Osteocyte (in vitro differentiated cells): ENCODE measurements around the gene ZNF132. TPM values are rescaled to one million over a fixed set of nuclear protein-coding genes. Genes with fewer than 3 reads are reported as not detected.
"Not testable (repeated sequence)": the region's sequence is repeated elsewhere in the genome, so short reads cannot be mapped to it uniquely, and the experiment has no call there.

Experiments used
- DNase-seq: peaks from one replicate; pipeline ENCODE4 v3.0.0; 2021; ENCODE audit warnings: mixed read lengths; ENCODE audit not compliant: unreplicated experiment; ENCODE audit errors: extremely low spot score
- H3K27ac Mint-ChIP-seq: one replicate; pipeline ENCODE4 v1.8.0; 2021; ENCODE audit warnings: mild to moderate bottlenecking, mixed read lengths; ENCODE audit not compliant: unreplicated experiment
- H3K27me3 Mint-ChIP-seq: one replicate; pipeline ENCODE4 v1.8.0; 2021; ENCODE audit warnings: mixed read lengths; ENCODE audit not compliant: unreplicated experiment
- H3K36me3 Mint-ChIP-seq: one replicate; pipeline ENCODE4 v1.8.0; 2021; ENCODE audit warnings: mixed read lengths; ENCODE audit not compliant: unreplicated experiment
- H3K4me1 Mint-ChIP-seq: one replicate; pipeline ENCODE4 v1.8.0; 2021; ENCODE audit warnings: mixed read lengths; ENCODE audit not compliant: unreplicated experiment
- H3K4me3 Mint-ChIP-seq: one replicate; pipeline ENCODE4 v1.8.0; 2021; ENCODE audit warnings: mild to moderate bottlenecking, moderate library complexity, mixed read lengths; ENCODE audit not compliant: unreplicated experiment
- H3K9me3 Mint-ChIP-seq: one replicate; pipeline ENCODE4 v1.8.0; 2021; ENCODE audit warnings: mixed read lengths; ENCODE audit not compliant: unreplicated experiment
- total RNA-seq: library from RNA; stranded (reverse); gene quantifications from 2 replicates; pipeline ENCODE4 v1.2.1, GENCODE V29; 2021
- TF ChIP-seq, protein P1 (sequence below): fragments of 200-600 bp; sonication (generic); IDR thresholded peaks from 2 replicates; pipeline ENCODE4 v1.5.0; 2021; ENCODE audit warnings: antibody characterized with exemption, mild to moderate bottlenecking, moderate library complexity

ZNF132 gene
- total RNA-seq, 1 donor from 2014 or later, result 1.2 TPM

GRCh38 chr19:58406818-58407657 lies 32.9 kb downstream of the ZNF132 start:
- Mint-ChIP-seq H3K4me1 (peaks cover 27% of the 10 kb centered on the region), H3K9me3 (no peaks in the 10 kb centered on the region), H3K4me3 (peak overlapping the region; percentile 87), H3K27me3 (no peaks in the 10 kb centered on the region), H3K27ac (peak overlapping the region; percentile 91), H3K36me3 (no peaks in the 10 kb centered on the region)
- TF ChIP-seq, protein P1, sequence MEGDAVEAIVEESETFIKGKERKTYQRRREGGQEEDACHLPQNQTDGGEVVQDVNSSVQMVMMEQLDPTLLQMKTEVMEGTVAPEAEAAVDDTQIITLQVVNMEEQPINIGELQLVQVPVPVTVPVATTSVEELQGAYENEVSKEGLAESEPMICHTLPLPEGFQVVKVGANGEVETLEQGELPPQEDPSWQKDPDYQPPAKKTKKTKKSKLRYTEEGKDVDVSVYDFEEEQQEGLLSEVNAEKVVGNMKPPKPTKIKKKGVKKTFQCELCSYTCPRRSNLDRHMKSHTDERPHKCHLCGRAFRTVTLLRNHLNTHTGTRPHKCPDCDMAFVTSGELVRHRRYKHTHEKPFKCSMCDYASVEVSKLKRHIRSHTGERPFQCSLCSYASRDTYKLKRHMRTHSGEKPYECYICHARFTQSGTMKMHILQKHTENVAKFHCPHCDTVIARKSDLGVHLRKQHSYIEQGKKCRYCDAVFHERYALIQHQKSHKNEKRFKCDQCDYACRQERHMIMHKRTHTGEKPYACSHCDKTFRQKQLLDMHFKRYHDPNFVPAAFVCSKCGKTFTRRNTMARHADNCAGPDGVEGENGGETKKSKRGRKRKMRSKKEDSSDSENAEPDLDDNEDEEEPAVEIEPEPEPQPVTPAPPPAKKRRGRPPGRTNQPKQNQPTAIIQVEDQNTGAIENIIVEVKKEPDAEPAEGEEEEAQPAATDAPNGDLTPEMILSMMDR, result peak; percentile 36
- DNase-seq, result no peak

- Mint-ChIP-seq H3K4me1 (peaks cover 29% of the 10 kb centered on the region), H3K27ac (peak overlapping the region; percentile 18)
- not testable (repeated sequence) for H3K4me3 Mint-ChIP-seq, H3K9me3 Mint-ChIP-seq, DNase-seq, H3K27me3 Mint-ChIP-seq, H3K36me3 Mint-ChIP-seq
Measured at GRCh38 chr19:58403920-58404478, 36.0 kb downstream of the ZNF132 start.

- TF ChIP-seq, protein P1, result no peak
- peaks cover 17% of the 10 kb centered on the region for H3K4me1 Mint-ChIP-seq
- H3K9me3 Mint-ChIP-seq, result no peaks in the 10 kb centered on the region
- no peak for DNase-seq
- peak overlapping the region; percentile 85 for H3K4me3 Mint-ChIP-seq
- peak overlapping the region; percentile 94 for H3K27ac Mint-ChIP-seq
- H3K36me3 Mint-ChIP-seq, result no peaks in the 10 kb centered on the region
- H3K27me3 Mint-ChIP-seq, result no peaks in the 10 kb centered on the region
Measured at GRCh38 chr19:58401840-58402421, 38.0 kb downstream of the ZNF132 start.

DNA sequence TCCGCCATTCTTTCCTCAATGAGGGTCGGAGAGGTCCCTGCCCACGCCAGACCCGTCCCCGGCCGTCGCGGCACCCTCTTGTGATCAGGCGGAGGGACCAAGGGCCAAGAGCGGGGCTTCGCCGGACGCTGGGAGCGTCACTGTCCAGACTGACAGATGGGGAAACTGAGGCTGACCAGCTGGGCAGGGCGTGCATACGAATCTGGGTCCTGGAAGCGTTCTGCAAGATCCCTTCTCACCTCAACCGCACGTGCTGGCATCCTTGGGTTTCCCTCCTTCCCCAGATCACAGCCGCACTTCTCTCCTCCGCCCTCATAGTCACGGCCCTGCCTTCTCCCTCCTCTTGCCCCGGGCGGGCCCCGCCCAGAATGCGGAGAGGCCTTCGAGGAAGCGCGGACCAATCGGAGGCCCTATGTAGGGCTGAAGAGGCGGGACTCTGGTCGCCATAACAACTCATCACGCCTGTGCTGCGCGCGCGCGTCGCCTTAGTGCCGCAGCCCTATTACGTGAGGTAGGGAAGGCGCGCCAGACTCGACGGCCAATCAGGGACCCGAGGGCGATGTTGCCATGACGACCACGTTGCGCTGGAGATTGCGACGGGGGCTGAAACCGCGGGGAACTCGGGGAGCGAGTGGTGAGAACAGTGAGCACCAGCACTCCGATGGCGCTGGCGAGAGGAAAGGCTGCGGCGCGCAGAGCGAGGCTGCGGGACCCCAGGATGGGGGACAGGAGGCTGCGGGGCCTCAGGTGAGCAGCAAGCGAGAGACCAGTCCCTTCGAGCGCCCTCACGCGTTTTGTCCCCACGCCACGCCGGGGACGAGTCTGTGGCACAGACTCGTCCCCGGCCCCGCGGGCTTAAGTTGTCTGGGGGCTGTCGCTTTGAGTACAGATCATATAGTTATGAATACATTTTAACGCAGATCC lies 38.8 kb downstream of the ZNF132 start:
- Mint-ChIP-seq H3K4me3 (peak overlapping the region; percentile 85), H3K27ac (peak overlapping the region; percentile 94), H3K36me3 (no peaks in the 10 kb centered on the region), H3K27me3 (no peaks in the 10 kb centered on the region), H3K4me1 (peaks cover 13% of the 10 kb centered on the region), H3K9me3 (no peaks in the 10 kb centered on the region)
- TF ChIP-seq, protein P1, result peak; percentile 11
- peak; percentile 100 for DNase-seq

- H3K36me3 Mint-ChIP-seq, result no peaks in the 10 kb centered on the region
- H3K27ac Mint-ChIP-seq, result peak overlapping the region; percentile 76
- DNase-seq, result no peak
Measured at GRCh38 chr19:58400316-58400915, 39.5 kb downstream of the ZNF132 start.

More at GRCh38 chr19:58400316-58400915, 39.5 kb downstream of the ZNF132 start:
- TF ChIP-seq, protein P1, result no peak
- Mint-ChIP-seq H3K9me3 (no peaks in the 10 kb centered on the region), H3K27me3 (no peaks in the 10 kb centered on the region), H3K4me3 (peak overlapping the region; percentile 85), H3K4me1 (peaks cover 13% of the 10 kb centered on the region)
